Endodermal cell (in vitro differentiated cells): ENCODE results near the gene RANBP3L. TPM values are rescaled to one million over a fixed set of nuclear protein-coding genes. Genes with fewer than 3 reads are reported as not detected.

ENCODE experiments used
- DNase-seq: peaks from one replicate; pipeline ENCODE4 v3.0.0-alpha.2; 2017
- H3K27ac ChIP-seq: 2 replicates; pipeline ENCODE4 v1.5.1; 2013; ENCODE audit warnings: mild to moderate bottlenecking, low read depth, low read length, moderate library complexity
- H3K27me3 ChIP-seq: 2 replicates; pipeline ENCODE4 v1.6.1; 2013; ENCODE audit warnings: mild to moderate bottlenecking, low read length, moderate library complexity; ENCODE audit not compliant: insufficient read depth, control insufficient read depth, poor library complexity, severe bottlenecking
- H3K36me3 ChIP-seq: 2 replicates; pipeline ENCODE4 v1.7.0; 2013; ENCODE audit warnings: mild to moderate bottlenecking, low read length, moderate library complexity; ENCODE audit not compliant: control insufficient read depth, insufficient read depth
- H3K4me1 ChIP-seq: one replicate; pipeline ENCODE4 v1.7.0; 2013; ENCODE audit warnings: low read length; ENCODE audit not compliant: control insufficient read depth, insufficient read depth
- H3K4me3 ChIP-seq: 2 replicates; pipeline ENCODE4 v1.5.1; 2013; ENCODE audit warnings: mild to moderate bottlenecking, low read length, moderate library complexity
- H3K9ac ChIP-seq: 2 replicates; pipeline ENCODE4 v1.6.1; 2013; ENCODE audit warnings: mild to moderate bottlenecking, low read length, moderate library complexity; ENCODE audit not compliant: poor library complexity, severe bottlenecking; ENCODE audit errors: extremely low read depth
- H3K9me3 ChIP-seq: 2 replicates; pipeline ENCODE4 v1.6.1; 2013; ENCODE audit warnings: mild to moderate bottlenecking, low read length, moderate library complexity; ENCODE audit not compliant: control insufficient read depth
- H3K27ac Mint-ChIP-seq: 2 replicates; pipeline ENCODE4 v1.8.0; 2020; ENCODE audit warnings: mixed read lengths
- H3K27me3 Mint-ChIP-seq: 2 replicates; pipeline ENCODE4 v1.8.0; 2021; ENCODE audit warnings: mild to moderate bottlenecking, mixed read lengths; ENCODE audit not compliant: insufficient read depth
- H3K36me3 Mint-ChIP-seq: 2 replicates; pipeline ENCODE4 v1.8.0; 2020; ENCODE audit warnings: low read depth, mixed read lengths
- H3K4me1 Mint-ChIP-seq: 2 replicates; pipeline ENCODE4 v1.8.0; 2020; ENCODE audit warnings: mixed read lengths
- H3K4me3 Mint-ChIP-seq: 2 replicates; pipeline ENCODE4 v1.8.0; 2020; ENCODE audit warnings: mild to moderate bottlenecking, moderate library complexity, mixed read lengths
- H3K9me3 Mint-ChIP-seq: 2 replicates; pipeline ENCODE4 v1.8.0; 2020; ENCODE audit warnings: mild to moderate bottlenecking, mixed read lengths
- WGBS, 2 experiments: methylation state at CpG; one replicate each; pipeline versions ENCODE4 v1.1.5 to v1.1.7; 2013; ENCODE audit warnings: missing lambda C conversion rate in 2 of 2, mixed read lengths in 1 of 2; ENCODE audit not compliant: insufficient coverage in 1 of 2, insufficient read length in 1 of 2; 5-methylcytosine and 5-hydroxymethylcytosine counted together
- total RNA-seq, 2 donors: library from RNA; stranded (reverse); fragmentation: NEBNext Ultra II Directional in 1 of 2; extraction: Animal tissue kit (Norgen Biotek cat#: 25700) in 1 of 2; gene quantifications; 2 replicates in 1 of 2; 3 replicates in 1 of 2; pipeline ENCODE4 v1.2.1, GENCODE V29; 2021
- TF ChIP-seq, protein P1 (sequence below): fragments of 200-600 bp; sonication (generic); conservative IDR thresholded peaks from 2 replicates; pipeline ENCODE4 v1.5.0; 2021; ENCODE audit warnings: antibody characterized with exemption, mild to moderate bottlenecking

Gene RANBP3L
- total RNA-seq, 2 donors from 2014 or later: not detected

DNA sequence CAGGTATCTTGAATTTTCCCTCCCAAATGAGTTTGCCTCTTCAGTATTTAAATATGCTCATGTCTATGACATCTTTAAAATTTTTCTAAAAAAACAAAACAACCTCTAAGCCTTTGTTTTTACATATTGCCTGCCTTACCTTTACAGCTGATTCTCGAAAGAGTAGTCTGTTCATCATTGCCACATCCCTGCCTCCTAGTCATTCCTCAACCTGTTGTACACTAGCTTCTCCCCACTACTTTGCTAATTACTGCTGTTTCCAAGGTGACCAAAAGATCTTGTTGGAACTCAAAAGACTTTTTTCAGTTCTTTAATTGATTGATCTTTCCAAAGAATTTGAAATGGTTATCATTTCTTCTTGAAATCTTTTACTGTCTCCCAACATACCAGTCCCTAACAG lies 58.0 kb downstream of the RANBP3L start:
- H3K9ac ChIP-seq: no peak overlapping the region
- TF ChIP-seq, protein P1, sequence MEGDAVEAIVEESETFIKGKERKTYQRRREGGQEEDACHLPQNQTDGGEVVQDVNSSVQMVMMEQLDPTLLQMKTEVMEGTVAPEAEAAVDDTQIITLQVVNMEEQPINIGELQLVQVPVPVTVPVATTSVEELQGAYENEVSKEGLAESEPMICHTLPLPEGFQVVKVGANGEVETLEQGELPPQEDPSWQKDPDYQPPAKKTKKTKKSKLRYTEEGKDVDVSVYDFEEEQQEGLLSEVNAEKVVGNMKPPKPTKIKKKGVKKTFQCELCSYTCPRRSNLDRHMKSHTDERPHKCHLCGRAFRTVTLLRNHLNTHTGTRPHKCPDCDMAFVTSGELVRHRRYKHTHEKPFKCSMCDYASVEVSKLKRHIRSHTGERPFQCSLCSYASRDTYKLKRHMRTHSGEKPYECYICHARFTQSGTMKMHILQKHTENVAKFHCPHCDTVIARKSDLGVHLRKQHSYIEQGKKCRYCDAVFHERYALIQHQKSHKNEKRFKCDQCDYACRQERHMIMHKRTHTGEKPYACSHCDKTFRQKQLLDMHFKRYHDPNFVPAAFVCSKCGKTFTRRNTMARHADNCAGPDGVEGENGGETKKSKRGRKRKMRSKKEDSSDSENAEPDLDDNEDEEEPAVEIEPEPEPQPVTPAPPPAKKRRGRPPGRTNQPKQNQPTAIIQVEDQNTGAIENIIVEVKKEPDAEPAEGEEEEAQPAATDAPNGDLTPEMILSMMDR: no peak
- Mint-ChIP-seq H3K36me3 (no peaks in the 10 kb centered on the region), H3K27ac (no peak overlapping the region), H3K9me3 (no peaks in the 10 kb centered on the region), H3K4me1 (peaks cover 20% of the 10 kb centered on the region), H3K4me3 (no peak overlapping the region), H3K27me3 (peaks cover 16% of the 10 kb centered on the region)
- no peak for DNase-seq
- no peak overlapping the region for H3K27ac ChIP-seq
- H3K4me1 ChIP-seq: peaks cover 3% of the 10 kb centered on the region
- 91 to 100% methylated on average over 1 of the region's 1 CpG for WGBS, 2 experiments
- no peak overlapping the region for H3K4me3 ChIP-seq
- H3K36me3 ChIP-seq: no peaks in the 10 kb centered on the region
- H3K9me3 ChIP-seq: no peaks in the 10 kb centered on the region
- no peaks in the 10 kb centered on the region for H3K27me3 ChIP-seq

DNA sequence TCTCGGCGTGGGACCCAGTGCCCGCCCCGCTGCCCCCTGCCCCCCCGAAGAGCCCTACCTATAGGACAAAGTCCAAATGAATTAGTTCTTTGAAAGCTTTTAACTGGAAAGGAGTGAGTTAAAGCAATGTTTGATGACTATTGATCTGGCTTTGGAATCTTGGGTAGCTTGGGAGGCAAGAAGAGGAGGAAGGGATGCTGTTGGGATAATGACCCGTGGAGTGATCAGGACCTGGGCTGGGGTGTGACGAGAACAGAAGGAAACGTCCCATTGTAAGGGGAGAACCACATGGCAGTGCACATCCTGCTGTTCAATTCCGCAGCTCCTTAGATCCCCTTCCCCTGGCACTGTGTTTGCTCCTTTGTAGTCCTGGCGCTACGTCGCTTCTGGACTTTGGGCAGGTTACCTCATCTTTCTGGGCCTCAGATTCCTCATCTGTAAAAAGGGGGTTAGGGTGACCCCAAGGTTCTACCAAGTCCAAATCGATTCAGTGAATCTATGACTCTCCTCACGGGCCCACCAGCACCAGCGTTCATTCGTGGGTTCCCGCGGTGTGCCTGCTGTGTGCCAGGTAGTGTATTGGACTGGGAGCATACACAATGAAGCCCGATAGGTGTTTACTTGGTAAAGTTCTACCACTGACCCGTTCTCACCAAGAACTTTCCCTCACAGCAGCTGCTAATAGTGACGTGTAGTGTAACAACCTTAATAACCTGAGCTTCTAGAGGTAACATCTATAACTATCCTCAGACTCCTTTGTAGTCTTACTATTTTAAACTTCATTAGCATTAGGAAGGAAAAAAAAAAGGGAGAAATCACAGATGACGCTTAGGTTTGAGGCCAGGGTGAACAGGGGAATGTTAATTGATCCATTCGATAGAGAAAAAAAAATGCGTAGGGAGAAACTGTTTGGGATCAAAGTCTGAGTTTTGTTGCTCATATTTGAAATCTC lies 58.9 kb downstream of the RANBP3L start:
- TF ChIP-seq, protein P1: no peak
- H3K9ac ChIP-seq: peak overlapping the region; percentile 90
- H3K9me3 ChIP-seq: no peaks in the 10 kb centered on the region
- peaks cover 20% of the 10 kb centered on the region for H3K4me1 Mint-ChIP-seq
- H3K36me3 Mint-ChIP-seq: no peaks in the 10 kb centered on the region
- 80 to 95% methylated on average over 17 to 24 of the region's 24 CpGs for WGBS, 2 experiments
- peaks cover 17% of the 10 kb centered on the region for H3K27me3 Mint-ChIP-seq
- H3K4me3 ChIP-seq: peak overlapping the region; percentile 72
- H3K36me3 ChIP-seq: no peaks in the 10 kb centered on the region
- H3K4me3 Mint-ChIP-seq: peak overlapping the region; percentile 76
- H3K27me3 ChIP-seq: no peaks in the 10 kb centered on the region
- no peaks in the 10 kb centered on the region for H3K9me3 Mint-ChIP-seq
- DNase-seq: no peak
- H3K27ac Mint-ChIP-seq: peak overlapping the region; percentile 95
- H3K4me1 ChIP-seq: peaks cover 3% of the 10 kb centered on the region
- peak overlapping the region; percentile 93 for H3K27ac ChIP-seq

DNA sequence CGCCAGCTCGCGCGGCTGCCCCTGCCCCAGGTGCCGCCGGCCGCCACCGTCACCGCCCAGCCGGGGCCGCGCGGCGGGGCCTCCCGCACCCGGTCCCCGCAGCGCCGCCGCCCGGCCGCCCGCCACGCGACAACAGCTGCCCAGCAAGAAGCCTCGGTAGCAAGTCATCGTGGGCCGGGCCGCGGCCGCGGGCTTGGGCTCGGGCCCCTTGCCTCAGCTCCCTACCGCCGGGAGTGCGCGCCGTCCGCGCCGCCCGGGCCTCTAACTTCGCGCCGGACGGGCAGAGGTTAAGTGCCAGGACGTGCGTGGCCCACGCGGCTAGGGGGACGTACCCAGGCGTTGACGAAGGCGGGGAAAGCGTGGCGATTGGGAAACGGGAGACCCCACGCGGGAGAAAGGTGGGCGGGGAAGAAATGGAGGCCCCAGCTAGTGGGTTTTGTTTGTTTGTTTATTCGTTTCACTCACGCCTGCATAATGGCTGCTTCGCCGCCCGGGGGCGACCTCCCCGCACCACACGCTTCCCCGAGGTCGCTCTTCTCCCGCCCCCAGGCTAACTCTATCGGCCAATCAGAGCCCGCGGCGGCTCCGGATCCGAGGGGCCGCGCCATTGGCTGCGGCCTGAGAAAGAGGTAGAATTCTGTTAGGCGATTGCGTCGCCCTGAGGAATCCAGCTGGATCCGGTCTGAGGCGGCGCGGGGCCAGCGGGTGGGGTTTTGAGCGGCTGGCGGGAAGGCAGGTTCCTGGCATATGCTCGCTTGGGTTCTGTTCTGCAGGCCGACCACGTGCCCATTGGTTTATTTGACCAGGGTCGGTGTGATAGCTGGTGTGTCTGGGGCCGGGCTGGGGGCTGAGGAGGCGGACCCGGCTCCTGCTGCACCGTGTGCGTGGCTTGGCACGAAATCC lies 59.8 kb downstream of the RANBP3L start, which contains the start of gene NADK2:
NADK2 (minus strand) TSS at position 295 of the 903 bp plus-strand sequence; CDS start at position 168, 127 bp downstream.
- Histone ChIP-seq H3K4me3 (peak within 1 kb of the TSS; percentile 80), H3K27me3 (no peaks in the 10 kb centered on the region), H3K36me3 (no peaks in the 10 kb centered on the region), H3K9me3 (no peaks in the 10 kb centered on the region), H3K27ac (peak within 1 kb of the TSS; percentile 93), H3K9ac (peak within 1 kb of the TSS; percentile 90), H3K4me1 (peaks cover 3% of the 10 kb centered on the region)
- Mint-ChIP-seq H3K9me3 (no peaks in the 10 kb centered on the region), H3K4me3 (peak within 1 kb of the TSS; percentile 76), H3K27ac (peak within 1 kb of the TSS; percentile 95), H3K27me3 (peaks cover 20% of the 10 kb centered on the region), H3K4me1 (peaks cover 20% of the 10 kb centered on the region), H3K36me3 (no peaks in the 10 kb centered on the region)
- TF ChIP-seq, protein P1: peak; percentile 90
- WGBS, 2 experiments: 0 to 2% methylated on average over 15 to 100 of the region's 100 CpGs
- peak; percentile 99 for DNase-seq
